HG02759 (cell line): ENCODE results near the gene KCNT2.

Experiments used
- ATAC-seq: cut with Tn5 transposase; IDR thresholded peaks from one replicate; pipeline ENCODE4 v1.9.1; 2021; ENCODE audit warnings: mild to moderate bottlenecking, moderate library complexity; ENCODE audit not compliant: unreplicated experiment

KCNT2 gene

DNA sequence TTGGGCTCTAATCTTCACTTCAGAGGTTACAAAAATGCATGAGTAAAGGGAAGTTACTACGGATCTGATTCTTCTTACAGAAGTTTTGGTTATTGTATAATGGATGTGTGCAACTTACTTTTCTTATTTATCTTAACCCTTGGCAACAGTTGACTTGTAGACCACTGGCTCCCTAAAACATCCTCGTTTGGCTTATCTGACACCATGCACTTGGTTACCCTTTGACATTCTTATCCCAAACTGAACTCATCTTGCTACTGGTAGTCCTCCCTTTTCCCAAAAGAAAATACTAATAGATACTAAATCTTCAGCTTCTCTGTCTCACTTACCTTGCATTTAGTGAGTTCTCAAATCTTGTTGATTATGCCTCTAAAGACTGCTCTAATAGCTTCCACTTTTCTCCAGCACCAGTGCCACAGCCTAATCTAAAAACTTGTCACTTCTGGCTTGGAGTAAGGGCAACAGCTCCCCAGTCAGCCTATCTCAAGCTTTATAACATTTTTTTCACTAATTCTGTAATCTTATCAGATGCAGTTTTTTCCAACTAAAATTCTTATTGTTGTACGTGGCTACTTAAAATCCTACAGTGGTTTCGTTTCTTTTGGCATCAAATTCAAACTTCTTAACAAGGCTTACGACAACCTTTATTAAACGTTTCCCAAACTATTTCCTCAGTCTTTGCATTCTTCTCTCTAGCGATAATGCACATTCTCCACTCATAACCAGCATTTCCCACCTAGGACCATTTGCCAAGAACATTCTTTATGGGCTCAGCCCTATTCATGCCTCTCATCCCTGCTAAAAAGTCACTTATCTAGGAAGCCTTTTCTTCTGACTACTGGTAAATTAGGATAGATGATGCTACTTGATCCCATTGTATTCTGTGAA is 204.2 kb downstream of the KCNT2 start:
- ATAC-seq = no peak

DNA sequence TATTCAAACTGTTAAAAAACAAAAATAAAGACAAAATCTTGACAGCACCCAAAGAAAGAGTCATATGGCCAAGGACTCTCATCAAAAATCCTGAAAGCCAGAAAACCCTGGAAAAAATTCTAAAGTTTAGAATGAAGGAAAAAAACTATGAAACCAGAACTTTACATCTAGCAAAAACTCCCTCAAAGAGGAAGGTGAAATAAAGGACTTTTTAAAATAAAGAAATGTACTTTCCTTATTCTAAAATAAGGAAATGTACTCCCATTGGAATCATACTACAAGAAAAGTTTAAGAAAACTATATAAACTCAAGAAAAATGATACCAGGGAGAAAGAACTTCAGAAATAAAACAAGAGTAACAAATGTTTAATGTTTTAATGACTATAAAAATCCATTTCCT is 206.3 kb downstream of the KCNT2 start:
- ATAC-seq = no peak

DNA sequence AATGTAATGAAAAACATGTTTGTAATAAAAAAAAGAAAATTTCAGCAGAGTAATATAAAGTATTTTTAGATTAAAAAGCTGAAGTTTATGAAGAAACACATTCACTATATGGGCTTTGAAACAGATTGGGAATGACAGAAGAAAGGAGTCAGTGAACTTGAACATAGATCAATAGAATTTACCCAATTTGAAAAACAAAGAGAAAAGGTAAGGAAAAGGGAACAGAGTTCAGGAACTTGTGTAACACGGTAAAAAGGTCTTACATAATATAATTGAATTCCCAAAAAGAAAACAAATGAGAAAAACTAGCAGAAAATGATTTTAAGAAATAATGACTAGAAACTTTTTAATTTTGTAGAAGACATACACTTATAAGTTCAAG is 206.8 kb downstream of the KCNT2 start:
- no peak for ATAC-seq

DNA sequence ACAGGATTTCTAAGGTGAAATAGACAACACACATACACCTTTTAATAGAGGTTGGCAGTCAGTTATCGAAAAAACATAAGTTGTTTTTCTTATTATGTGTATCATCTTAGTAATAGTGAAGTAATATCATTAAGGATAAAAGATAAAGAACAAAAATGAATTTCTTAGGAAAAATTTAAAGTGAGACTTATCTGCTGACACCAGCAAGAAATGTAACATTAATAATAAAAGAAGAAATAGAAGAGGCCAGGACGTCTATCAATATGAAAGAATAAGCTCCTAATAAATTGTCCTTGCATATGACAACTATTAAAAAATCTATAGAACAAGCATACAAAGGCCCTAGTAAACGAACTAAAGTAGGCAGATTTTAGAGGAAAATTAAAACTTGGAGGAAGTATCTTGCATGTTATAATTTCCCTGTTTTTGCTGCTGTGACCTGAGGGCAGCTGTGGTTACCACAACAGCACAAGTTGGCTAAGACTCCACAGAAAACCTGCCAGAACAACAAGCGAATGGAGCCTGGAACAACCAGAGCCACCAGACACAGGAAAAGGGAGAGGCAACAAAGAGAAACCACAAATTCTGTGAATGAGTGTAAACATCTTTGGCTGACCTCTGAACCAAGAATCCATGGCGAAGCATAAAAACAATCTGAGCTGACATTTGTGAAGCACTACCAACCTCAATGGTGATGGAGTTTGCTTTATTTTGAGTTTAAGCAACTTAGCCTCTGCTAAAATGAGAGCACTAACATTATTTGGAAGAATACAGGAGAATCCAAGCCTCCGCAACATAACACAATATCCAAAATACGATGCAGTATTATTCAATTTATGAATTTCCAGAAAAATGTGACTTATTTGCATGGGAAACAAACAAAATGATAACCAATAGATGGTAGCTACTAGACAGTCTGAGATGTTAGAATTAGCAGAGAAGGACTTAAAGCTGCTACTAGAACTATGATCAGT is 207.5 kb downstream of the KCNT2 start:
- no peak for ATAC-seq

DNA sequence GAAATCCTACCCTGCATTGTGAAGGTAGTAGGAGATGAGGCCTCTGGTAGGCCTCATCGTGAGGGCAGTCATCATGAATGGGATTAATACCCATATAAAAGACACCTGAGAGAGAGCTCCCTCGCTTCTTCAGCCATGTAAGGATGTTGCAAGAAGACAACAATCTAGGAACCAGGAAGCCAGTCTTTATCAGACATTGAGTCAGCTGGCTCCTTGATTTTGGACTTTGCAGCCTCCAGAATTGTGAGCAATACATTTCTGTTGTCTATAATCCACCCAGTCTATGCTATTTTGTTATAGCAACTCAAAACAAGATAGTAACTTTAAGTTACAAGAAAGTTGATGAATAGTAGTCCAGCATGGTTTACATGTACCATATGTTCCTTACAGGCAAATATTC is 208.5 kb downstream of the KCNT2 start:
- ATAC-seq = no peak

DNA sequence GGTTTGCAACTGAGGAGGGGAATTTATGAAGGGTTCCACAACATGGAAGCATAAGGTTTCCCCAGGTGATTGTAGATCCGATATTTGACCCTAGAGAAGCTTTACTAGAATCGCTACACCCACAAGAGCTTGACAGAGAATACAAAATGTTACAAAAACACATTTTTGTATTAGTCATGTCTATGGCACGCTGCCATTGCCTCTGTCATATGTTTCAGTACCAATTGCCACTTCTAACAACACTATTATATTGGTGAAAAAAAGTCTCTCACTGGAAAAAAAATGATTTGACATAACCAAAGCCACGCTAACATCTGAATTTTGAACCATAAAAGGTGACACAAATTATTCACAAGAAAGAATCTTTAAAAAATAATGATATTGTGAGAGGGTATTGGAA is 214.5 kb downstream of the KCNT2 start:
- no peak for ATAC-seq

DNA sequence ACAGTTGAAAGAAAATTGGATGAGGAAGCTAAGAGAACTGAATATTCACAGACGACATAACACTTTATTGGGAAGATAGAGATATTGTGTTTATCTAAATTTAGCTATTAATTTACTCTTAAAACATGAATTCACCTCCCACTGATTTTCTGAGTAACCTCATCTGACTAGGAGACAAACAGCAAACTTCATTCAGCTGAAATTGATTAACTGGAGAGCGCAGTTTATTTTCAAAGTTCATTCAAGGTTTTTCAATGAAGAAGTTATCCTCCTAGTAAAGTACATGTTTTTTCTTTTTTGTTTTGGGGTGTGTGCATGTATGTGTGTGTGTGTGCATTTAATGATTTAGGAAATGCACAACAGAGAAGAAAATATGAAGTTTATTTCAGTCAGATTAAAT is 215.0 kb downstream of the KCNT2 start:
- no peak for ATAC-seq

DNA sequence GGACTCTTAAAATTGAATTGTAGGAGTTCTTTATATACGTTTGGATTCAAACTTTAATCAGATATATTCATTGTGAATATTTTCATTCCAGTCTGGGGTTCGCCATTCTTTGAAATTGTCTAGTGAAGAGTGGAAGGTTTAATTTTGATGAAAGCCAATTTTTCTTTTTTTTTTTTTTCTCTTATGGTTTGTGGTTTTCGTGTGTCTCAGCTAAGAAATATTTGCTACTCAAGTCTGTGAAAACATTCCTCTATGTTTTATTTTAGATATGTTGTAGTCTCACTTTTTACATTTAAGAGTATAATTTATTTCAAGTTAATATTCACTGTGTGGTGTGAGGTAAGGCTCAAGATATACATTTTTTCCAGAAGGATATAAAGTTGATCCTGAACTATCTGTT is 220.5 kb downstream of the KCNT2 start:
- no peak for ATAC-seq

DNA sequence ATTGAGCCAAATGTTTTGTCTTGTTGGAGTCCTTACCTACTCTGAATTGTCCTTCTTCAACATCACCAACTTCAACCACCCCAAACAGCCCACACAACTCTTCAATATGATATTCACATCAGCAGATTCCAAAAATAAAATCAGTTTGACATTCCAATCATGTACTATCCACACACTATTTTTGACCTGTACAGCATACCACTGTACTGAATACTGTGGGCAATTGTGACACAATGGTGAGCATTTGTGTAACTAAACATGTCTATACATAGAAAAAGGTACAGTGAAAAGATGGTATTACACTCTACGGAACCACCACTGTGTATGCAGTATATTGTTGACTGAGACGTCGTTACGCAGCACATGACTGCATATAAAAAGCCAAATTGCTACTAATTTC is 223.1 kb downstream of the KCNT2 start:
- ATAC-seq = no peak

DNA sequence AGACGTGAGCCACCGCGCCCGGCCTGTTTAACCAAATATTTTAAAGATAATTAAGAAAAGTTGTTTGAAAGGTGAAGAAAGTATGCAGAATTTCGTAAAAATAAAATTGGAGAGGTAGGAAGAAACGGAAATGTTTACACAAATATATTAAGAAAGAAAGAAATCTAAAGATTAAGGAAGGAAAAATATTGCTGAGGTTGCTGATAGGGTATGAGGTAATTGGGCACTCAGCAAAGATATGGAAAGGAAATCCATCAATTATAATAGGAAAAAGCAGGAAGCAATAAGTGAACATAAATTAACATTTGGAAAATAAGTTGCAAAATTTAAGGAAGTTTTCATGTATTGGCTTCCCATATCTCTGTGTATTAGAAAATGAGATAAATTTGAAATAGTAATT is 225.9 kb downstream of the KCNT2 start:
- no peak for ATAC-seq

DNA sequence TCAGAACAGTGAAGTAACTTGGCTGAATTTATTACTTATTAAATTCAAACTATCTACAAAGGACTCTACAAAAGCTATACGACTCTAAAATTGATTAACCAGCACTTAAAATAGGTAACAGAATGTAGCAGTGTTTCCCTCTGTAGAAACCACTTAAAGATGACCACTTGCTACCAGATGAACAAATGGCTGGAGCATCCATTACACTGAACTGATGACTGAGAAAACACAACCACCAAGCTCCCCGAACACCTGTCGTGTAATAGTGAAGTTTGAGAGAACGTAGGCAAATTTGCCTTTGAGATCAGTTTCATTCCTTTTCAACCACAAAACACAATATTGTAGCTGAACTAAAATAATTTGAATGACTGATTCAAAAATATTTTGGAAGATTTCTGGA is 226.7 kb downstream of the KCNT2 start:
- no peak for ATAC-seq

DNA sequence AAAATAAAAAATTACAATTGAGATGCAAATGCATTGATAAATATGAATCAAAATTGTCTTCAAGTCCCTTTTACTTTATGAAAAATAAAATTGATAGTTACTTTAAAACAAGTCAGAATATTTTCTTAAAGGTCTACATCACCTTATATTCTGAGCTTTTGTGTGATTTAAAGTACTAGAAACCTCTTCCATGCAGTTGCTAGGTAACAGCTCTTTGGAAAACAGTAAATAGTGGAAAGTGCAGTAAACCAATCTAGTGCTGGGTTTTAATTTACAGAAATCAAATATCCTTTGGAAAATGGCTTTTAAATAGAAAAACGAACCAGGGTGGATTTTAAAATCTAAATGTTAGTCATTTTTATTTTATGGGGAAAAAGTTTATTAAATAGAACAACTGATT is 227.9 kb downstream of the KCNT2 start:
- ATAC-seq = no peak

DNA sequence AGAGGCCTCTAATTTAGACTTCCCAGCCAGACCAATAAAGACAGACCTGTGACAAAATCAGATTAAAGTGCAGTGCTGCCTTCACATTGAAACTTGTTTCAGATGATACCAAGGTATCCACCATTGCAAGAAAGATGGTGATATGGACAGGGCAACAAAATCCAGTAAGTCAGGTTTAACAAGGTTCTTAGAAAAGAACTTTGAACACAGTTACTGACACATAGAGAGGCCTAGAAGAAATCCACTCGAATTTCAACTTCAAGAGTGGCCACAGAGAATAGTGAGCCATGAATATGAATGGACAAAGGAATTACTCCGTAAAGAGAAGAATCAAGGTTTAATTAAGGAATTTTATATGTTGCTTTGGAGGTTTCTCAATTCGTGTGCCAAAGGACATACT is 230.4 kb downstream of the KCNT2 start:
- no peak for ATAC-seq

DNA sequence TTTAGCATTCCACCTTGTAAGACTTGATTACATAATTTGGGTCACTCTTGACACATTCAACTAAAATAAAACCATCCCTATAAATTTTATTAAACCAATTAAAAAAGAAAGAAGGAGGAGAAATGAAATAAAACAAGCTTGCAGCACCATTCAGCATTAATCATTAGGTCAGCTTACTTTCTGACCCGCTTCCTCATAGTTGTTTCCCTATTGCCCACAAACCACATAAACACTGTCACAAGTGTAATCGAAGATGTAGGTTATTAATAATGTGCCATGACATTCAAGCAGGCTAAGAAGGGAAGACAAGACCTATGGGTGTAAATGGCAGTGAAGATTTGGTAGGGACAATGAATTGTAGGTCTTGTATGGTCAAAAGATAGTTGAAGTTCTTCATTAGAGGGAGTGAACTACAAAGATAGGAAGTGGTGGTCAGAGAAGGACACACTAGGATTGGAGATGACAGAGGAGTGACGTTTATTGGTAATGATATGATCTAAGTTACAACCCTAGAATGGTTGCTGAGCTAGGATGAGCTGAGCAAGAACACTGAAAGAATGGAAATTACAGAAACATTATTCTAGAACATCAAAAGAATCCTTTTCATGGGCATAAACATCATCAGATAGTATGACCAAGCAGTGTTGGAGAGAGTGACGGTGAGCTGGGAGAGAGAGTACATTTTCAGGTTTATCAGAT is 231.5 kb downstream of the KCNT2 start:
- ATAC-seq = no peak

DNA sequence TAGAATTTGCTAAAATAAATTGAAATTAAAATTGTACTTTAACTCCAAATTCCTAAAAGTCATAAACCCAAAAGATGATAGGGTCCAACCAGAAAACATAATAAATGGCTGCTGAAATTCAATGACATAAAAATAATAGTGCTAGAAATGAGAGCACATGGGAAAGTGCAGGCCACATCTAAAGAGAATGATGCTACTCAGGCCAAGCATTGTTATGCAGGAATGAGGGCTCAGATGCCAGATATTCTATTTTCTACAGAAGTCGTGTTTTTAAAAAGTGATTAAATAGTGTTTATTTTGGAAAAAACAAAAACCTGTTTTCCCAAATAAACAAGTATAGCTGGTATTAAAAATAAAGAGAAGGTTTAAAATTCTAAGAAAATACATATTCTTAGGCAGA is 234.4 kb downstream of the KCNT2 start:
- ATAC-seq = no peak

DNA sequence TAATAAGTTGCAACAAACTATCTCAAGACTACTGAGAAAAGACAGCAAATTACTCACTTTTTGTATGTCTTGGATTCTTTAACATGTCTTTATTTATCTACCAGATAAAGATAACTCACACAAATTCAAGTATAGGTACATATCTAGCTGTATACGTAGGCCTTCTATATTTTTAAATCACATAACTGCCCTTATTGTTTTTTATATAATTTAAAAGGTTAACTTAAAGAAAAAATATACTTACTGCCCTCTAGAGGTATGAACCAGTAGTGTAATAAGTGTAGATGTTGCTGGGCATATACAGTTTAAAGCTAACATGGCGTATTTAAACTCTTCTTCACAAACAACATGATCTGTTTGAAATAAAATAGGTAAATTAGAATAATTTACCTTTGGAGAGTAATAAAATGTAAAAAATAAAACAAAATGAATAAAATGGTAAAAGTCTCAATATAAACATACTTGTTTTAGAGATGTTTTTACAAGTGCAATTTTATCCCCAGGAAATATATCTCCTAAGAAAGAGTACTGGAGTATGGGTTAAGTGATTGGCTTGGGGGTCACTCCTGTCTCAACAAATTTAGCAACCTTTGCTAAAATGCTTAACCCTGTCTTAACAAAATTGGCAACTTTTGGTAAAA is 235.2 kb downstream of the KCNT2 start:
- ATAC-seq = peak; percentile 85

DNA sequence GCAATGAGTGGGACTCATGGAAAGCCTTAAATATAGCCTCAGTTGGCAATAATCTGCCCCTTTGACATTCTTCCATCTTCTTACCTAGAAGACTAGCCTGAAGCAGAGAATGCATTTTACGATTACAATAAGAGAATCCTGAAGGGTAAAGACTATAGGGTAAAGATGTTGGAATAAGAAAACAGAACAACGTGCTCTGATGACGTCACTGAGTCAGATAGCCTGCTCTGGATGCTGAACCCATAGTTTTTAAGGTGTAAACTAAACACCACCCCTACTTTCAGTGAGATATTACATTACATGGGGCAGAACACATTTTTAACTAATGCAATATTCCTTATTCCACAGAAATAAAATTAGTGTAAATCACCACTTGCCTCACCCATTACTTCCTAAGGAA is 240.4 kb downstream of the KCNT2 start:
- no peak for ATAC-seq

DNA sequence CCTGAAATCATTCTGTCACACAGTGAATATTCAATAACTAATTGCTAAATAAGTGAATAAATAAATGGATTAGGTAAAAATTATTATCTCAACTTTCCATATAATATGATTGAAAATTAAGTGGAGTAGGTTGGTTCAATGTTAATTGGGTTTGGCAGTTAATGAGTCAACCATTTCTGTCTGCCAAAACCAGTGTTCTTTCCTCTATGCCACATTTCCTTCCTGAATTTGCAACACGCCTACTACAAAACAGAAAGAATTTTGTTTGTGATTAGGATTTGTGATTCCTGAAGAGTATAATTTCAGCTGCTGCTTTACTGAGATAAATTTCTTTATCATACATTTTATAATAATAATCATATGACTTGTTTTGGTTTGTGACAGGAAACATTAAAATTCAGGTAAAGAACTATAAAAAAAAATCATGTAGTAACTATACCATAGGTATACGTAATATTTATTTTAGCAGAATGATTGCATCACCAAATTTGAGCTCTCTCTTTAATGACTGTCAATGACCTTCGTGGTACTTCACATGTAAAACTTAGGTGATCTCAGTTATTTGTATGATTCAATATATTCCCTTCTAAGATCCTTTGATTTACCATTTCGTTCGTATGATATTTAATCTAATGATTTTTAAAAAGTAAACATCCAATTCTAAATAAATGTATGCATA is 241.3 kb downstream of the KCNT2 start:
- ATAC-seq = no peak

DNA sequence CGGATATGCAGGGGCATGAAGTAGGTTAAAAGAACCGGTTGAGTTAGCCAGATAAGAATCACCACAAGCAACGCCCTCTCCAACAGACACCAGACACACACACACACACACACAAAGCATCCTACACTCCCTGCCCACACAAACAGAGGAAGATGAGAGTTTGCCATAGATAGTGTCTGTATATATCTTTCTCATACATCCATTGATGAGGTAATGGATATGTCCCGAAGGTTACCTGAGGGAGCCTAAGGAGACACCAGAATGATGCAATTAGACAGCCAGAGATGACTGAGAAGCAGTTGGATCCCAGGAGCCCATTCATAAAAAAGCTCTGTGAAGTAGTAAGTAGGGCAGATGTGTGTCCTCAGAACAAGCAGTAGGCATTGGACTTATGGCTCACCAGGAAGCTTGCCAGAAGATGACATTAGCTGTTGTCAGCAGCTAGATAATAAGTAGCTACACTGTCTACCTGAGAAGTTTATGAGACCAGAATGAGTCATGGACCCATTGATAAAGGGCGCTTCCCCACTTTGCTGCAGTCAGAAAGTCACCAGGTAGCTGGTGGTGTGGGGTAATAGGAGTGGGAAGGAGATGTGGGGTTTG is 247.0 kb downstream of the KCNT2 start:
- no peak for ATAC-seq

DNA sequence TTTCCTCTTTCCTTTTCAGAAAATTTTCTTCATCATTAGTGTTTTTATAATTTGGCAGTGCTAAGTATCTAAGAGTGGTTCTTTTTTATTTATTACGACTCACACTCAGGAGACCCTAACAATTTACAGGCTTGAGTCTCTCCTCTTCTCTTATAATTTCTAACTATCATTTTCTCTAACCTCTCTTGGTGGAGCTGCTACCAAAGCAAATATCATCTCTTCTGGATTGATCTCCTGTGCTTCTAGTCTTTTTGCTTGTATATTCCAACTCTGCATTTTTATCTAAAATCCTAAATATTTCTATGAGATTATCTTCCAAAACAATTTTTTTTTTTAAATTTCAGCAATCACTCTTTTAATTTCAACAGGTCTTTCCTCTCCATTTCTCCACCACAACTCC is 250.3 kb downstream of the KCNT2 start:
- no peak for ATAC-seq
